ENCODE measurements around the gene FBXL19. TPM values are rescaled to one million over a fixed set of nuclear protein-coding genes. Genes with fewer than 3 reads are reported as not detected.

The FBXL19 gene
- total and polyA plus RNA-seq, 2 of the 13 experiments (the other 11 are each of a cell fraction or from before 2014, with no cell fraction given) = 6.0 to 13.7 TPM

DNA sequence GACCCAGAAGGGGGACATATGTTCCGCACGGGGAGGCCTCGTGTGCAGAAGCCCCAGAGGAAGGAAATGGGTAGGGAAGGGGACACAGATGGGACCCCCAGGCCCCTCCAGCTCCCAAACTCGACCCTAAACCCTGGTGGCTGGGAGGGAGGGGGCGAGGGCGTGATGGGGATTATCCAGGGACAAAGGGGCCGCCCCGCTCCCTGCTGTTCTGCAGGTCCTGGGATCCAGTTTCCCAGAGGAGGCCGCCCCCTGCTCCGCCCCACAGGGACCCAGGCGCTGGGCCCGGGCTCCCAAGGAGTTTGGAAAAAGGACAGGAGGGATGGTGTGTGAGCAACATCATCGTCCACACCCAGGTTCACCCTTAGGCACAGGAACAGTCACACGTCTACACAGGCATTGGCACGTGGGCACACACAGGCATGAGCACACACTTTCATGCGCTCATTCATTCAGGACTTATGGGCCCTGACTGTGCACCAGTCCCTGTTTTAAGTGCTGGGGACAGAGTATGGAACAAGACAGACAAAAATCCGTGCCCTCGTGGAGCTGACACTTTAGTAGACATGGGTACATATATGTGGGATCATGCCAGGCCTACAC lies 12.8 kb upstream of the FBXL19 start (continued):
- TF ChIP-seq HMGXB4 (CRISPR knock-in tag; IDR thresholded peaks at IDR 0.05; ENCODE audit: borderline replicate concordance in 1 of 2, low read depth in 1 of 2) = no peak

DNA sequence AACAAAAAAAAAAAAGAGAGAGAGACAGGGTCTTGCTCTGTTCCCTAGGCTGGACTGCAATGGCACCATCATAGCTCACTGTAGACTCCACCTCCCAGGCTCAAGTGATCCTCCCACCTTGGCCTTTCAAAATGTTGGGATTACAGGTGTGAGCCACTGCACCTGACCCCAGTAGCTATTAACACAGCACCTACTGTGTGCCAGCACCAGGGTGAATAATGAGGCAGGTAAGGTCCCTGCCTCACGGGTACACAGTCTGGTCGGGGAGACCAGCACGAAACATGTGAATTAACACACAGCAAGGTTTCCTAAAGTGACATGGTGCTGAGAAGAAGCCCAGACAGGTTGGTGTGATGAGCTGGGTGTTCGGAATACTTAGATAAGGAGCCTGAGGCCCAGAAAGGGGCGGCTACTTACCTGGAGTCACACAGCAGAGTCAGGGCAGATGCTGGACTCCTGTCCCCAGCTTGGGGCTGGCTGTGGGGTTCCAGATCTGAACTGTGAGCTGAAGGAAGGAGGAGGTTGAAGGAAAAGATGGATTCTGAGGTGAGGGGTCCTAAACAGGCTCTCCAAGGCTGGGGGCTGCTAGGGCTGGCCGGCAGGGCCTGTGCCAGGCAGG lies 10.5 kb upstream of the FBXL19 start:
- ATAC-seq = peak; percentile 9
- CTCF ChIA-PET (ENCODE audit: low intra/inter-chr PET ratio, low total read pairs) = no interaction called here

More for the DNA sequence above, 10.5 kb upstream of the FBXL19 start:
- no peaks in the 10 kb centered on the region for H4K20me1 ChIP-seq (ENCODE audit: insufficient read depth, low read length)
- peak overlapping the region; percentile 12 for H2AFZ ChIP-seq (ENCODE audit: low read length)
- intact Hi-C loops (cut with micrococcal nuclease; ENCODE audit: unreplicated experiment) (no loop called here), in situ Hi-C loops (cut with HindIII; ENCODE audit: extremely low pct_ligation_motif_present, low pct_unique_long_range_greater_than_20kb) (no loop called here)
- no peak for FAIRE-seq
- 28% methylated on average over 6 of the region's 6 CpGs for WGBS (ENCODE audit: low lambda C conversion rate)
- POLR2A ChIA-PET = no interaction called here
- peaks cover 8% of the 10 kb centered on the region; the same call in 1 of the 2 replicates for H3K4me1 ChIP-seq (ENCODE audit: insufficient read depth, low read length)
- H3K4me3 ChIP-seq (replicated peaks in 1 of 3; ENCODE audit: insufficient read depth in 1 of 3, low read depth in 2 of 3, low read length in 3 of 3) = no peak overlapping the region
- H3K79me2 ChIP-seq (ENCODE audit: insufficient read depth, low read length) = no peaks in the 10 kb centered on the region
- H3K4me2 ChIP-seq (ENCODE audit: low read depth, low read length) = no peak overlapping the region
- DNase-seq (ENCODE audit: low spot score) = no peak
- no TSS peak for BruUV-seq (replicated peaks)
- H3K9me3 ChIP-seq (ENCODE audit: low read length) = no peaks in the 10 kb centered on the region
- H3K9ac ChIP-seq (ENCODE audit: insufficient read depth, low read depth, low read length) = no peak overlapping the region
- peaks cover 2 to 19% of the 10 kb centered on the region in 2 experiments; a peak in 4 of 5 replicates for H3K27me3 ChIP-seq (ENCODE audit: control insufficient read depth in 1 of 2, insufficient read depth in 2 of 2, low read length in 2 of 2)
- H3K27ac ChIP-seq (ENCODE audit: extremely low read length, insufficient read depth, low read length) = no peak overlapping the region
- TF ChIP-seq SSRP1 (CRISPR knock-in tag; IDR thresholded peaks at IDR 0.05) (no peak), ZNF503 (CRISPR knock-in tag; IDR thresholded peaks at IDR 0.05) (no peak), ZNF768 (CRISPR knock-in tag; IDR thresholded peaks at IDR 0.05) (peak; percentile 90), ZKSCAN1 (IDR thresholded peaks at IDR 0.05; ENCODE audit: low read length) (peak; percentile 67; the same call in 1 of the 2 replicates)
- TF ChIP-seq, protein P1, sequence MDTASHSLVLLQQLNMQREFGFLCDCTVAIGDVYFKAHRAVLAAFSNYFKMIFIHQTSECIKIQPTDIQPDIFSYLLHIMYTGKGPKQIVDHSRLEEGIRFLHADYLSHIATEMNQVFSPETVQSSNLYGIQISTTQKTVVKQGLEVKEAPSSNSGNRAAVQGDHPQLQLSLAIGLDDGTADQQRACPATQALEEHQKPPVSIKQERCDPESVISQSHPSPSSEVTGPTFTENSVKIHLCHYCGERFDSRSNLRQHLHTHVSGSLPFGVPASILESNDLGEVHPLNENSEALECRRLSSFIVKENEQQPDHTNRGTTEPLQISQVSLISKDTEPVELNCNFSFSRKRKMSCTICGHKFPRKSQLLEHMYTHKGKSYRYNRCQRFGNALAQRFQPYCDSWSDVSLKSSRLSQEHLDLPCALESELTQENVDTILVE (CRISPR knock-in tag; IDR thresholded peaks at IDR 0.05) = no peak
- no peaks in the 10 kb centered on the region for H3K36me3 ChIP-seq (replicated peaks in 1 of 2; ENCODE audit: control insufficient read depth in 1 of 2, insufficient read depth in 2 of 2, low read length in 2 of 2)

Measured in HepG2 (cell line).